ENCODE results near the gene STXBP1. TPM values are rescaled to one million over a fixed set of nuclear protein-coding genes. Genes with fewer than 3 reads are reported as not detected.
A peak's percentile ranks its signal among the peaks of the same experiment; 100 is the strongest.
"Not testable (repeated sequence)": the region's sequence is repeated elsewhere in the genome, so short reads cannot be mapped to it uniquely, and the experiment has no call there.

STXBP1 gene
- total RNA-seq, 1 donor from 2014 or later: 12.0 TPM

DNA sequence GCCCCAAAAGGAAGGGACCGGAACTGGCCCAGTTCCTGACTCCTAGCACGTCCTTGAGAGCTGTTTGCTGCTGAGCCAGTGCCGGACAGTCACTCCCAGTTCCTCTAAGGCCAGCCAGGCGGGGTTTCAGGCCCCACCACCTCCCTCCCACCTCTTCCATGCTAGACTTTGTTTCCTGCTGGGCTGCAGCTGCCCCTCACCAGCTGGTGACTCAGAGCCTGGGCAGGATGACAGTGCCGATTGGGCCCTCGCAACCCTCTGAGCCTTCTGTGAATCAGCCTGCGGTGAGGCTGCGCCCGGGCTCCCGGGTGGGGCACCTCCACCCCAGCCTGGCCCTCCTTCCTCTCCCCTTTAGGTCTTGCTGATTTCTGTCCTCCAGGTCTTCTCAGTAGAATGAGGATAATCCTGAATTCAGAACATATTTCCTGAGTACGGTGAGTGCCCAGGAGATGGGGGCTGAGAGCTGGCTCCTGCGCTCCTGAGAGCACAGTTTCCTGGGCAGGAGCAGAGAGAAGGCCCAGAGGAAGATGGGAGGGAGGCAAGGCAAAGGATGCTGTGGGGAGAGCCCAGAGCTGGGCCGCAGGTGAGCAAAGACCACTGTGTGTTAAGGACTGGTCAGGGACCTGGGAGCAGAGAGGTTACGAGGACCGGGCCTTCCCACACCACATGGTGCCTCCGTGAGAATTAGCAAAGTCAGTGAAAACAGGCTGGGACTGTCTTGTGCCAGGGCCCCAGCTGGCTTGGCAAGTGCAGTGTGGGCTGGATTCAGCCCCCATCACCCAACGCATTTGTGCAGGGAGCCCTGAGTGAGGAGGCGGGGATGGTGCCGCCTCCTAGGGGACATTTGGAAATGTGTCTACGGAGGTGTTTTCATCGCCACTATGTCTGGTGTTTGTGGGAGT lies 32.9 kb upstream of the STXBP1 start:
- no peaks in the 10 kb centered on the region for H3K9me3 Mint-ChIP-seq
- Histone ChIP-seq H3K9me3 (ENCODE audit: low read depth) (no peaks in the 10 kb centered on the region), H3K4me2 (peak overlapping the region; percentile 27), H3K27ac (no peak overlapping the region), H3K27me3 (no peaks in the 10 kb centered on the region), H3K79me2 (ENCODE audit: low read depth) (no peaks in the 10 kb centered on the region), H3K9ac (no peak overlapping the region), H3K4me1 (peaks cover 7% of the 10 kb centered on the region), H3K36me3 (no peaks in the 10 kb centered on the region), H3F3A (ENCODE audit: low read depth) (peaks cover 12% of the 10 kb centered on the region), H4K20me1 (ENCODE audit: low read depth) (no peaks in the 10 kb centered on the region), H3K4me3 (no peak overlapping the region), H2AFZ (replicated peaks) (peak overlapping the region; percentile 94)
- H3K4me3 Mint-ChIP-seq: peak overlapping the region; percentile 55
- peak; percentile 80 for DNase-seq (ENCODE audit: low spot score)
- H3K27ac Mint-ChIP-seq: peak overlapping the region; percentile 91
- TF ChIP-seq EZH2 (IDR thresholded peaks at IDR 0.05): no peak
- TF ChIP-seq, protein P1, sequence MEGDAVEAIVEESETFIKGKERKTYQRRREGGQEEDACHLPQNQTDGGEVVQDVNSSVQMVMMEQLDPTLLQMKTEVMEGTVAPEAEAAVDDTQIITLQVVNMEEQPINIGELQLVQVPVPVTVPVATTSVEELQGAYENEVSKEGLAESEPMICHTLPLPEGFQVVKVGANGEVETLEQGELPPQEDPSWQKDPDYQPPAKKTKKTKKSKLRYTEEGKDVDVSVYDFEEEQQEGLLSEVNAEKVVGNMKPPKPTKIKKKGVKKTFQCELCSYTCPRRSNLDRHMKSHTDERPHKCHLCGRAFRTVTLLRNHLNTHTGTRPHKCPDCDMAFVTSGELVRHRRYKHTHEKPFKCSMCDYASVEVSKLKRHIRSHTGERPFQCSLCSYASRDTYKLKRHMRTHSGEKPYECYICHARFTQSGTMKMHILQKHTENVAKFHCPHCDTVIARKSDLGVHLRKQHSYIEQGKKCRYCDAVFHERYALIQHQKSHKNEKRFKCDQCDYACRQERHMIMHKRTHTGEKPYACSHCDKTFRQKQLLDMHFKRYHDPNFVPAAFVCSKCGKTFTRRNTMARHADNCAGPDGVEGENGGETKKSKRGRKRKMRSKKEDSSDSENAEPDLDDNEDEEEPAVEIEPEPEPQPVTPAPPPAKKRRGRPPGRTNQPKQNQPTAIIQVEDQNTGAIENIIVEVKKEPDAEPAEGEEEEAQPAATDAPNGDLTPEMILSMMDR (IDR thresholded peaks at IDR 0.05): peak; percentile 48
- H3K27me3 Mint-ChIP-seq (ENCODE audit: insufficient read depth, low read depth): peaks cover 8% of the 10 kb centered on the region
- H3K36me3 Mint-ChIP-seq: no peaks in the 10 kb centered on the region
- peaks cover 16% of the 10 kb centered on the region for H3K4me1 Mint-ChIP-seq

DNA sequence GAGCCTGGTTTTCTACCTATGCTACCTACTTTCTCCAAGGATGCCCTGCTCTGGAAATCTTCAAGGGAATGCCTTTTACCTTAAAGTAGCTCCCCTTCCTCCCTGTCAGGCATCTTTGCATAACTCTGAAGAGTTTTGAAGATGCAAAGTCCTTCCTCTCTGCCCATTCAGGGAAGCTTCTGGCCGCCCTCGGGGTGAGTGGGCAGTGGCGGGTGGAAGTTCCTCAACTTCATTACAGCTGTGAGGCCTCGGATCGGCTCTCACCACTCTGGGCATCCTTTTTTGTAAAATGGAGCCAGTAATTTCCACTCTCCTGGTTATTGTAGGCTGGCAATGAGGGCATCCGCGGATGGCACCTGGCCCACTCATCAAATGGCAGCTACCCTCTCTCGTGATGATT lies 31.7 kb upstream of the STXBP1 start:
- Histone ChIP-seq H3K9me3 (ENCODE audit: low read depth) (no peaks in the 10 kb centered on the region), H3K4me2 (no peak overlapping the region), H3F3A (ENCODE audit: low read depth) (peaks cover 12% of the 10 kb centered on the region), H2AFZ (replicated peaks) (no peak overlapping the region), H3K9ac (no peak overlapping the region), H3K36me3 (no peaks in the 10 kb centered on the region), H3K79me2 (ENCODE audit: low read depth) (no peaks in the 10 kb centered on the region), H3K27ac (no peak overlapping the region), H3K4me1 (peaks cover 7% of the 10 kb centered on the region), H3K4me3 (no peak overlapping the region), H4K20me1 (ENCODE audit: low read depth) (no peaks in the 10 kb centered on the region), H3K27me3 (no peaks in the 10 kb centered on the region)
- TF ChIP-seq EZH2 (IDR thresholded peaks at IDR 0.05) (no peak), EZH2phosphoT487 (IDR thresholded peaks at IDR 0.05) (no peak)
- TF ChIP-seq, protein P1 (IDR thresholded peaks at IDR 0.05): no peak
- Mint-ChIP-seq H3K4me1 (peaks cover 16% of the 10 kb centered on the region), H3K27me3 (ENCODE audit: insufficient read depth, low read depth) (peaks cover 3% of the 10 kb centered on the region), H3K27ac (peak overlapping the region; percentile 69), H3K36me3 (no peaks in the 10 kb centered on the region), H3K4me3 (no peak overlapping the region), H3K9me3 (no peaks in the 10 kb centered on the region)
- no peak for DNase-seq (ENCODE audit: low spot score)

DNA sequence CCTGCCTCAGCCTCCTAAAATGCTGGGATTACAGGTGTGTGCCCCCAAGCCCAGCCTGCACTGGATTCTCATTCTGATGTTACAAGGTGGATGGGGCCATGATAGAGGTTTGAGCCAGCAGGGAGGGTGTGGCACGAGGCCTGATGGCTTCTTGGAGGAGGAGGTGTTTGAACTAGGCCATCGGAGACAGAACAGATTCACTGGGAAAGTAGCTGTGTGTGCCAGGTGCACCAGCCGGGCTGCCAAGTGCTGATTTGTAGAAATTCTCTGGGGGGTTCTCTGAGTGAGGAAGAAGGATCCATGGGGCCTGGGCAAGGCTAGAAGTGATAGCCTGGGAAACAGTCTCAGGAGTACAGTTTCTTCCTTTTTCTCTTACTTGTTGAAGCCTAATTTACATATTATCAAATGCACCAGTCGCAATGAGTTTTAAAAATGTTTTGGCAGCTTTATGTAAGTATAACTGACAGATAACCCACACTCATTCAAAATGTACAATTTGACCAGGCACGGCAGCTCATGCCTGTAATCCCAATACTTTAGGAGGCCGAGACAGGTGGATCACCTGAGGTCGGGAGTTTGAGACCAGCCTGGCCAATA lies 31.1 kb upstream of the STXBP1 start:
- Mint-ChIP-seq H3K9me3 (no peaks in the 10 kb centered on the region), H3K4me1 (peaks cover 16% of the 10 kb centered on the region), H3K27ac (peak overlapping the region; percentile 30), H3K27me3 (ENCODE audit: insufficient read depth, low read depth) (peaks cover 3% of the 10 kb centered on the region), H3K36me3 (no peaks in the 10 kb centered on the region), H3K4me3 (peak overlapping the region; percentile 38)
- Histone ChIP-seq H3K4me3 (no peak overlapping the region), H3K27ac (no peak overlapping the region), H4K20me1 (ENCODE audit: low read depth) (no peaks in the 10 kb centered on the region), H3K36me3 (no peaks in the 10 kb centered on the region), H2AFZ (replicated peaks) (no peak overlapping the region), H3F3A (ENCODE audit: low read depth) (peaks cover 12% of the 10 kb centered on the region), H3K4me2 (no peak overlapping the region), H3K79me2 (ENCODE audit: low read depth) (no peaks in the 10 kb centered on the region), H3K4me1 (peaks cover 7% of the 10 kb centered on the region), H3K9ac (no peak overlapping the region), H3K9me3 (ENCODE audit: low read depth) (no peaks in the 10 kb centered on the region), H3K27me3 (no peaks in the 10 kb centered on the region)
- no peak for DNase-seq (ENCODE audit: low spot score)
- TF ChIP-seq, protein P1 (IDR thresholded peaks at IDR 0.05): no peak
- TF ChIP-seq EZH2phosphoT487 (IDR thresholded peaks at IDR 0.05) (no peak), EZH2 (IDR thresholded peaks at IDR 0.05) (no peak)

DNA sequence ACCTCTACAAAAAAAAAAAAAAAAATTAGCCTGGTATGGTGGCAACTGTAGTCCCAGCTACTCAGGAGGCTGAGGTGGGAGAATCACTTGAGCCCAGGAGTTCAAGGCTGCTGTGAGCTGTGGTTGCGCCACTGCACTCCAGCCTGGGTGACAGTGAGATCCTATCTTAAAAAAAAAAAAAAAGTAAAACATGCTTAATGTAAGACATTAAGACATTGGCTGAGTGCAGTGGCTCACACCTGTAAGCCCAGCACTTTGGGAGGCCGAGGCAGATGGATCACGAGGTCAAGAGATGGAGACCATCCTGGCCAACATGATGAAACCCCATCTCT lies 27.6 kb upstream of the STXBP1 start:
- not testable (repeated sequence) for H3K4me3 ChIP-seq, H3K9me3 Mint-ChIP-seq, H3K4me1 Mint-ChIP-seq

More for the DNA sequence above, 27.6 kb upstream of the STXBP1 start:
- DNase-seq (ENCODE audit: low spot score); H3K4me3 Mint-ChIP-seq; H4K20me1 ChIP-seq (ENCODE audit: low read depth); H3K9ac ChIP-seq; H3F3A ChIP-seq (ENCODE audit: low read depth); H3K27ac Mint-ChIP-seq; H3K4me1 ChIP-seq; H3K27me3 ChIP-seq; H2AFZ ChIP-seq (replicated peaks); H3K9me3 ChIP-seq (ENCODE audit: low read depth); H3K27ac ChIP-seq; H3K4me2 ChIP-seq; H3K27me3 Mint-ChIP-seq (ENCODE audit: insufficient read depth, low read depth); H3K36me3 ChIP-seq; H3K79me2 ChIP-seq (ENCODE audit: low read depth); H3K36me3 Mint-ChIP-seq: not testable (repeated sequence)

Measured in neural progenitor cell (in vitro differentiated cells).